ENCODE data around the gene KRT36.

- TF ChIP-seq CTCF (conservative IDR thresholded peaks at IDR 0.05; ENCODE audit: low read length) (no peak), EZH2phosphoT487 (IDR thresholded peaks at IDR 0.05; ENCODE audit: borderline replicate concordance) (no peak)
Observed at GRCh38 chr17:41520821-41521521, 31.3 kb upstream of the KRT36 start.

All from Loucy (cell line).